ENCODE measurements around the gene CFAP53.

Gene CFAP53

DNA sequence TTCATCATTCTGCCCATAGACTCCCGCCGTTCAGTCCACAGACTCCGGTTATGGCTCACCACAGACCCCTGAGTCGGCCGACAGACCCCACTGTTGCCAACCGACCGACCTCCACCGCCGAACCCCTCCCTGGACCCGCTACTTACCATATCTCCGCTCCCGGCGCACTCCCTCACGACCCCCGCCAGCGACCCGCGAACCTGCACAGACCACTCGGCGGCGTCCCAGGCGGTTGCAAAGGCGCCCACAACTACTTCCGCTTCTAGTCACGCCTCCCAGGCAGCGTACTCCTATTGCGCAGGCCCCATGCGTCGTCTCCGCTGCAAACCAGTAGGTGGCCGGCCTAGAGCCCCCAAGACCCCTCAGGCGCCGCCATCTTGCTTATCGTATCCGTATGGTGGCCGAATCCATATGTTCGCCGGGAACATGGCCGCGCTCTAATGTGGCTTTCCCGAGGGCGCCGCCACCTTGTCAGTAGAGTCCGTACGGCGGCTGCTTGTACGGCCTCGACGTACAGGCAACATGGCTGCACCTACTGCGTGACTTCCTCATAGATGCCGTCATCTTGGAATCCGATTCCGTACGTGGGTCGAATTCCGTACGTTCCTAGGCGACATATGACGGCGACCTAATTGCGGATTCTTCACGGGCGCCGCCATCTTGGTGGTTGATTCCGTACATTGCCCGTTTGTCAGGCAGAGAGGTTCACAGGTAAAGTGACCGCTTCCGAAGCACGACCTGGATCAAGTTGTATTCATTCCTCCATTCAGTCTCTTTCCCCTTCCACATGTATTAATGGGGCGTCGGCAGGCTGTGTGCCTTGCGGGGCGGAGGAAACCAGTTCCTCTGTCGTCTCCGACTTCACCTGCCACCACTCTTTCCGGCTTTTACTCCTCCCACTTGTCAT, 21.4 kb upstream of the CFAP53 start, which contains the start of gene CXXC1:
Gene CXXC1, minus strand, starts transcription at position 252 of the 907 bp plus-strand sequence. Its CDS starts 103 bp downstream, at position 149.
- DNase-seq, result peak; percentile 99

DNA sequence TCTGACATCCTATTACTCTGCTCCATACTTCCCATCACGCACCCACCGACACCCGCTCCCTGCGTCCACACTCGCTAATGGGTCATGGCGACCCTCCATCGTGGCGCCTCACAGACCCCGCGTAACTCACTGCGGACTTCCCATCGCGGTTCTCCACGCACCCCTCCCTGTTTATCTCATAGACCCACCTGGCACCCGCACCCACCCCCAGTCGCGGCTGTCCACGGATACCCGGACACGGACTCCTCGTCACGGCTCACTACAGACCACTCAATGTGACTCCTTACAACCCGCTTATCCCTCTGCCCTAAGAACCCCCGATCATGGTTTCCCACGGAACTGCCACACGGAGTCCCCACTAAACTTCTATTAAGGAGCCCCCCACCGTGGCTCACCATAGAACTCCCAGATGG, 20.7 kb upstream of the CFAP53 start:
- no peak for DNase-seq

DNA sequence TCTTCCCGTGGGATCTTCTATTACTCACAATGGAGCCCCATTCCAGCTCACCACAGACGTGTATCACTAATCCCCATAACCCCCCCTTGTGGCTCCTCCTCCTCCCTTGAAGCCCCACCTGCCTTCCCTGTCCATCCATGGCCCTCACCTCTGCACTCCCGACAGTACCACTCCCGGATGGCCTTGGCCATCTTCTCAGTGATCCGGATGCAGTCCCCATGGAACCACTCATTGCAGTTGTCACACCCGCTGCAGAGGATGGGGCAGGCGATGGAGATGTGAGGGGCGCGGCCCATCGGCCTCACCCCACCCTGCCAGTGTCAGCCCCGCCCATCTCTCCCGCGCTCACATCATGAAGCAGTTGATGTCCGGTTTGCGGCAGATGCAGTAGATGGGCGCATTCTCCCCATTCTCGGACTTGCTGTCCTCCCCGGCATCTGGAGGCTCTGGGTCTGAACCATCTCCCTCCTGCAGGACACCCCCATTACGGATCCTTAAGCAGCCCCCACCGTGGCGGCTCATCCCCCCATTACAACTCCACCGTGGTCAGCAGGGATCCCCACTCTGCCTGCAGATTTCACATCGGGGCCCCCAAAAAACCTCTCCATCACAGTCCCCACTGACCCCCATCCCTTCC, 20.2 kb upstream of the CFAP53 start:
- DNase-seq, result no peak

DNA sequence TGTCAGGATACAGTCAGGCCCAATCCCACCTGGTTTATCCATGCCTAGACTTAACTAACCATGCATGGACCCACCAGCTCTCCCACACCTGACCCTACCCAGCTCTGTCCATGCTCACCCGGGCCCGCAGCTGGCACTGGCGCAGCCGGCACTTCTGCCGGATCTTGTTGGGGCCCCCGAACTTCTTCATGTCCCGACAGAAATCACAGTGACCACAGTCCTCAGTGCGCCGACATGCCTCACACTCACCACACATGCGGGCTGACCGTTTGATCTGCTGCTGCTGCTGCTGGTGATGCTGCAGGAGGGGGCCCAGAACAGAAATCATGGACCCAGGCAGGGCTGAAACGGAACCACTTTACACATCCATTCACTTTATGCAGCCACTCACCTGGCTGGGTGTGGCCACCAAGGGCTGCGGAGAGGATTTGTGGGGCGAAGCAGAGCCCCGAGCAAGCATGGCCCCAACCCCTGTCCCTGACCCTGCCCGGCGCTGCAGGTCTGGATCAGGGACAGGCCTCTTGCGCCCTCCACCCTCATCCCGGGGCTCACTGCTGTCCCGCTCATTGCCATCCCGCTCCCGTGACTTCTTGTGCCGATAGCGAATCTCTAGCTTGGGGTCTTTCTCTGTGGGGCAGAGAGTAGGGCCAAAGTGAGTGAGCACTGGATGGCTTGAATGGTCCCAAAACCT, 19.5 kb upstream of the CFAP53 start:
- no peak for DNase-seq

DNA sequence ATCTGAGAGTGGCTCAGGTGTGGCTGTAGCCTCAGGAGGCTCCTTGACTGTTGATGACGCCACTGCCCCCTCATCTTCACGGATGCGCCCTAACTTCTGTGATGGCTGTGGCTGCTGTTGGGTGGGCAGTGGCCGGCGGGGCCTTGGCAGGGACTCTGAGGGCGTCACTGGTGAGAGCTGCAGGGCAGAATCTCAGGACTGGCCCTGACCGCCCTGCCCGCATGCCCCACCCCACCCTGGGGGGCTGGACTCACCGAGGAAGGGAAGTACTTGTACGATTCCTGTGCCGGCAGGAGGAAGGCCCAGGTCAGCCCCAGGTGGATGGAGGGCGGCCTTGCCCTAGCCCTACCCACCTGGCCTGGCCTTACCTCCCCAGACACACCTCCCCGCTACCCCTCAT, 18.8 kb upstream of the CFAP53 start:
- DNase-seq, result no peak

DNA sequence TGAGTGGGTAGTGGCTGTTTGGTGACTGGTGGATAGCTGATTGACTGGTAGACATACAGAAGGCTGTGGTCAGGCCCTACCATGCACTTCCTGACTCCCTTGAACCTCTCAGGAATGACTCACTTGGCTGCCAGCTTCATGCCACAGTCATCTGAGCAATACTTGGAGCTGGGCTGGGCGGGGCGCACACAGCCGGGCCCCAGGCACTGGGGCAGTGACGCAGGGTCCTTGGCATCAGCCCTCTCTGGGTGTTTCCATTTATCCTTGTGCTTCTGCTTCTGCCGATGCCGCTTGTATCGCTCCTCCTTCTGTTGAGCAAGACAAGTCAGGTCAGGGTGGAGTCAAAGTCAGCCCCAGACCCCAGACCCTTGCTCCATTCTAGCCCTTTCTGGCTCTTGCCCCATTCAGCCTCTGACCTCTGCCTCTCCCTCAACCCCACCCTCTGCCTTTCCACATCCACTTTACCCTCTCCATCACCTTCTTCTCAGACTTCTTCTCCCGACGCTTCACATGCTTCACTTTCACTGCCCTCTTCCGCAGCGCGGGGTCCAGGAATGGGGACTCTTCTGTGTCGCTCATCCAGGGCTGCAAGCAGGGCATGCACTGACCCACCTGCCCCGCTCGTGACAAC, 18.1 kb upstream of the CFAP53 start:
- DNase-seq, result no peak

DNA sequence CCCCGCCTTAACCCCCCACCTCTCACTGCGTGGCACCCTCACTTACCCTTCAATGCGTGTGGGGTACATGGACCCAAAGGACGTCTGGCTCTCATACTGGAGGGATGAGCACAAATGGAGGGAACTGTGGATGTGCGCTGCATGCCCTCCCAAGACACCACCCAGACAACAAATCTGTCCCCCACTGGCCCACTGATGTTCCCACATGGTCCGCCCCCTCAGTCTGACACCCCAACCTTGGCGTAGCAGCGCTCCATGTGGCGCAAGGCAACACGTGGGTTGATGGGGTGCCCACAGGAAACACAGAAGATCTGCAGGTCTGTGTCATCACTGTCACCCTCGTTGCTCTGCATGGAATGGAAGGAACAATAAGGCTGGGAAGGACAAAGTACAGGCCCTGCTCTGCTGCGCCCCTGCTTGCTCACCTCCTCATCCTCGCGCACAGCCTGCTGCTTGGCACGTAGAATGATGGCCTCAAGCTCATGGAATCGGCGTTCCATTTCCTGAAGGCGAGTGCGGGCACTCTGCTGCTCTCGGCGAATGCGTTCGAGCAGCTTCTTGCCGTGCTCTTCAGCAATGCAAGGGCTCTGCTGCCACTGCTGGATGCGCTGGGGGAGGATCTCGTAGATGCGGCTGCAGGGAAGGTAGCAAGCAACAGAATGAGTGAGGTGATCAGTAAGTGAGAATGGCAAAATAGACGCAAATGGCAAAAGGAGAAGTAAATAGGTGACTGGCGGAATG, 17.3 kb upstream of the CFAP53 start:
- DNase-seq, result no peak

DNA sequence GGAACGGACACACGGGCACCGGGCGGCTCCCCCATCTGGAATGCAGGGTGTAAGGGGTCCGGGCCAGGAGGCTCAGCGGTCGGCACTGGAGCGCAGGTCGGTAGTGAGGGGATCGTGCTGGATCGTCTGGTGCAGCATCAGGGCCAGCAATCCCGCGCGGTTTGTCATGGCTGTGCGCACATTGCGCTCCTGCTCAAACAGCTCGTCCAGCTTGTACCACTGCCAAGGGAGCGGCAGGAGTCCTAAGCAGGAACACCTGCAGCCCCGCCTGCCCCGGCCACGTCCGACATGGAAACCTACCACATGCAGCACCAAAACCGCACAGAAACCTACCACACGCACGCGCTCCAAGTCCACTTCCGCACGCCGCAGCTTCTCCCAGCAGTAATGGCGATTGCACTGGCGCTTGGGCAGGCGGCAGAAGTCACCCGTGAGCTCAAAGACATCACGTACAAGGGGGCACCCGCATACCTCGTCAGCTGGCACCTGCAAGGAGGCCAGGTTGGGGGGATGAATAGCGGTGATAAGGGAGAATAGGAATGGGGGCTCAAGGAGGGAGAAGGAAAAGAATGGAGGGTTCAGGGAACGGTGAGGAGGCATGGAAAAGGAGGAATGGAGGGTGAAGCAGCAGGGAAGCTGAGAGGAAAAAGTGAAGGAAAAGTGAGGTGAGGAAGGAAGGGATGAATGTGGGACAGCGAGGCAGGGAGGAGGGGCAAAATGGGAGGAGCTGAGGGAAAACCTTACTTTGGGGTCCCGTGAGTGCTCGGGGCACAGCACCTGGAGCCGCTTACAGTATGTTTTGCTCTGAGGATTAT, 16.4 kb upstream of the CFAP53 start:
- no peak for DNase-seq

DNA sequence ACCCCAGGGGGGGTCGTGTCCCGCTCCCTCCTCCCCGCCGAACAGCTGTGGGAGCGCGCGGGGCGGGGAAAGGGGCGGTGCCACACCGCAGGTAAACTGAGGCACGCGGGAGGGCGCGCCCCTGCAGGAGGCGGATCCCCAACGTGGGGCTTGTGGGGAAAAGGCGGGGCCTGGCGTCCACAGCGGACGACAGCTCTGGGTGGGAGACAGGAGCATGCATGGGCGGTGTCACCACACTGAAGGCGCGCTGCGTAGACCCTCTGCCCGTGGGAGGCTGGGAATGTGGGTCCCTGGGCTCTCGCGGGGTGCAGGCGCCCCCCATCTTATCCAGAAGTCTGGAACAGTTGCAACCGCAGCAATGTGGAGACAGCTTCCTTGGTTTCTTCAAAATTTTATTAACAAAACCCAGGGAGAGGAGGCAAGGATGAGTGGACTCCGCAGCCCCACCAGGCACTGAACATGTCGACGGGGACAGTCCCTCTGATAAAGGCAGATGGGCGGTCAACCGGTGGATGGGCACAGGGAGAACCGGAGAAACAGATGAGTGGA, 15.8 kb upstream of the CFAP53 start:
- DNase-seq, result no peak

DNA sequence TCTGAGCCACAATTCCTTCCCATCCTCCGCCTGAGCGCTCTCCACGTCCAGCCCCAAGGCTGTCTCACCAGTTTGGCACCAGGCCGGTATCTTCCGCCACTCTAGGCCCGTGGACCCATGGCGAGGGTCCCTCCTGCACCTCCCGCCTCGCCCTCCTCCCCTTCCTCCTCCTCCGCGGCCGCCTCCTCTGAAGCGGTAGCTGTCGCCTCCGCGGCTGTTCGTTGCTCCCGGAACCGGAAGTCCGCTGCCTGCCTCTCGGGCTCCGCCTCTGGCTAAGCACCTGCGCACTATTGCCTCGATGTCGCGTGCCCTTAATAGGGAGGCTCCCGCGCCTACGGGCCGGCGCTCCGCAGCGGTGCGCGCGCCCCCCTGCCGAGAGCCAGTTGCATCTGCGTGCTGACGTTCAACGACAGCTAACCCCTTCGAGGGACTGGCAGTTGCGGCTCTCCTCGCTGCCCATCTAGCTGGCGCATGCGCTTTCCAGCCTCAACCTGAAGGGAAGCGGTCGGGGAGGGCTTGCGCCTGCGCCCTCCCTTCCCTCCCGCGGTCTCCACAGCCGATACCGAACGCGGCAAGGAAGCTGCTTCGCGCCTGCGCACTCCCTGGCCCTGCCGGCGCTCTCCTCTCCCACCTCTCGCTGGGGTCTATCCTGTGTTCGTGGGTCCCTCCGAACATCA, 15.1 kb upstream of the CFAP53 start, which contains the start of gene MBD1:
Gene MBD1, minus strand, starts transcription at position 229 of the 677 bp plus-strand sequence. CDS start 1,531 bp downstream, outside the sequence.
- peak; percentile 100 for DNase-seq

DNA sequence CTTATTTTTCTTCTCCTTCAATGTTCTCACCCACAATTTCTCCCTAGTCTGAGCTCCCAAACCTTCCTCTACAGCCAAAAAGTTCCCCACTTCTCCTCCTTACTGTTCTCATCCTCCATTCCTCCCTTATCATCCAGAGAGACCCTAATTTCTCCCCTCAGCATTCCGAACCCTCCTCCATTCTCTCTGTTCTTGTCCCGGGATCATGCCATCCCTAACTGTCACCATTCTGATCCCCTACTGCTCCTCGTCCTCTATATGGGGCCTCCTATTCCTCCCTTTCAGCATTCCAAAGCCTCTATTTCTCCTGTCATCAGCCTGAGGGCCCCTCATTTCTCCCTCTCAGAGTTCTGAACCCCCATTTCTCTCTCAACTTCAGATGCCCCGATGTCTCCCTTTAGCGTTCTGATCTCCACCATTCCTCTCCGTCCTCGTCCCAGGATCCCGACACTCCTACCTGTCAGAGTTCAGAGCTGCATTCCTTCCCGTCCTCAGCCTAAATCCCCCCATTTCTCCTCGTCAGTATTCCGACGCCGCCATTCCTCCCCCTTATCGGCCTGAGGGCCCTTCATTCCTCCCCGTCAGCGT, 14.5 kb upstream of the CFAP53 start:
- no peak for DNase-seq

DNA sequence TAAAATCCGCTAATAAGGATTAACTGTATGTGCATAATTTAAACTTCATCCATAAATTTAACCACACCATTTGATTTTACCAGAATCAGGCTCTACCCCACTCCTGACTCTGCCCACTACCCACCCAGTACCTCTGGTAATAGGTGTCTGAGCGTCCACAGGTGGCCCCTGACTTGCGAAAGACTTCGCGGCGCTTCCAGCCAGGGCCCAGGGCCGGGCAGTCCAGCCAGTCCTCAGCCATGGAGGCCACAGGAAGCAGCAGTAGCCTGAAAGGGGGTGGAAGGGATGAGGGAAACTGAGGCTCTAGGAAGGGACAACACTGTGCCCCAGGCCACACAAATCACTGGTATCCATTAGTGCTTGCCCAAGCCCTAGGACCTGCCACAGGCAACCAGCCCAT, 13.5 kb upstream of the CFAP53 start:
- DNase-seq, result no peak

DNA sequence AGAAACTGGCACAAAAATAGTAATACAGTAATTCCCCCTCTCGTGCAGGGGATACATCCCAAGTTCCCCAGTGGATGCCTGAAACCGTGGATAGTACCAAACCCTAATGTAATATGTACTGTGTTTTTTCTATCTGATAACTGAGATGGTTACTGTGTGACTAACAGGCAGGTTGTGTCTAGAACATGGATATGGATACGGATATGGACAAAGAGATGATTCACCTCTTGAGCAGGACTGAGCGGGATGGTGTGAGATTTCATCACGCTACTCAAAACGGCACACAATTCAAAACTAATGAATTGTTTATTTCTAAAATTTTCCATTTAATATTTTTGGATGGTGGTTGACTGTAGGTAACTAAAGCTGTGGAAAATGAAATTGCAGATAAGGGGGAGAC, 11.6 kb upstream of the CFAP53 start:
- no peak for DNase-seq

DNA sequence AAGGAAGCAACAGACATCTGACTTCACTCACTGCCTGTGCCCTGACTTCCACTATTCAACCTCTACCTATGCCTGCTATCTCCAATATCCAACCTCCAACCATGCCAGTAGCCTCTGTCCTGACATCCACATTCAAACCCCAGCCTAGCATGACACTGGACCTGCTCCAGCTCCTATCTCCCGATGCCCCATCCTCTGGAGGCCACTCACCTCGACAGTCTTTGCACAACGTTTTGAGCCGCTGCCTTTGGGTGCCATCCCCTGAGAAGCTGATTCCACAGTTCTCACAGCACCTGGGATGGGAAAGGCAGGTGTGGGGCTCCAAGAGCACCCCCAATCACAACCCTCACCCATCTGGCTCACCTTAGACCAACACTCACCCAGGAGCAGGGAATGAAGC, 10.2 kb upstream of the CFAP53 start:
- no peak for DNase-seq

DNA sequence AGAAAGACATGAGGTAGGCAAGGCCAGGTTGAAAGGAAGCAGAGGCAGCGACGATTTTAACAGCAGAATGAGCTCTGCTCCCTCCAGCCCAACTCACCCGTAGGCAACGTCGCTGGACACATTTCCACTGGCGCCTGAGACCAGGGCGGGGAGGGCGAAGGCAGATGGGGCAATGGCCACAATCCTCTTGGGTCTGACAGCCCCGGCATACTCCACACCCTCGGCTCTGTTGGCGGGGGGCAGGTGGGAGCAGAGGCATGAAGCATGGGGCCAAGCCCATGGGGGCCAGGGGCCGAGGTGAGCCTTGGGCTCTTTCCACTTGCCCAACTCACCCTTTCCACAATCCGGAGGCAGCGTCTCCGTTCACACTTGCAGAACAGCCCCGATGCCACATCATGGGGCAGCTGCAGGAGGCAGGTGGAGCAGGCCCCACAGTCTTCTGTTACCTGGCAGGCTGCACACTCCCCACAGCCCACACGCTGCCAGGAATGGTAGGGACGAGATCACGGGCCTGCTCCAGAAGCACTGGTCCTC, 9.3 kb upstream of the CFAP53 start:
- DNase-seq, result no peak

DNA sequence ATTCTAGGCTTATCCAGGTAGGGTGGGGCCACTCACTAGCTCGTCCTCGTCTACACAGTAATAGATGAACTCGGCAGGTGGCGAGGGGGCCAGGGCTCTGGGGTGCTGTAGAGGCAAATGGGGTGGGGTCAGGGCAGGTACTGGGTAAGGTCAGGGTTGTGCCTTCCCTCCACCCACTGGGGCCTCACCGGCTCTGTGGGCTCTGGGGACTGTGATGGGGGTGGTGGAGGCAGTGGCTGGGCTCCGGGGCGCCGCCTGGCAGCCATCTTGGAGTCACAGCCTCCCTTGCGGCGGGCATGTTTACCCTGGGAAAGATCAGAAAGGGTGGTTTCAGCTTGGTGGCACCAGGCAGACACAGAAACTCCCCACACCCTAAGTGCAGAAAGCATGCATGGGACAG, 8.6 kb upstream of the CFAP53 start:
- no peak for DNase-seq

DNA sequence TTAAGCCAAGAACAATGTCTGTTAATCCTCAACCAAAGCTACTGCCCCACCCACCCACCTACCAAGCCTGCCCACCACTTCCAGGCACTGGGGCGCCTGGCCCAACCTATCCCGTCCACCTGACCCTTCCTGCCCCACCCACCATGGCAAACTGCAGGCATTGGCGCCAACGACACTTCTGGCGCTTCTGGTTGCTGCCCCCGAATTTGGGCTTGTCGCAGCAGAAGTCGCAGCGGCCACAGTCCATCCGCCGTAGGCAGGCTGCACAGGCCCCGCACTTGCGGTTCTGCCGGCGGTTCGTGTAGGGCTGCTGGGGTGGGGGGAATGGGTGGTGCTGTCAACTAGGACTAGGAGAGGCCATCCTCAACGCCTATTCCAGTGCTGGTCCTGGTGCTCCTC, 7.7 kb upstream of the CFAP53 start:
- DNase-seq, result no peak

DNA sequence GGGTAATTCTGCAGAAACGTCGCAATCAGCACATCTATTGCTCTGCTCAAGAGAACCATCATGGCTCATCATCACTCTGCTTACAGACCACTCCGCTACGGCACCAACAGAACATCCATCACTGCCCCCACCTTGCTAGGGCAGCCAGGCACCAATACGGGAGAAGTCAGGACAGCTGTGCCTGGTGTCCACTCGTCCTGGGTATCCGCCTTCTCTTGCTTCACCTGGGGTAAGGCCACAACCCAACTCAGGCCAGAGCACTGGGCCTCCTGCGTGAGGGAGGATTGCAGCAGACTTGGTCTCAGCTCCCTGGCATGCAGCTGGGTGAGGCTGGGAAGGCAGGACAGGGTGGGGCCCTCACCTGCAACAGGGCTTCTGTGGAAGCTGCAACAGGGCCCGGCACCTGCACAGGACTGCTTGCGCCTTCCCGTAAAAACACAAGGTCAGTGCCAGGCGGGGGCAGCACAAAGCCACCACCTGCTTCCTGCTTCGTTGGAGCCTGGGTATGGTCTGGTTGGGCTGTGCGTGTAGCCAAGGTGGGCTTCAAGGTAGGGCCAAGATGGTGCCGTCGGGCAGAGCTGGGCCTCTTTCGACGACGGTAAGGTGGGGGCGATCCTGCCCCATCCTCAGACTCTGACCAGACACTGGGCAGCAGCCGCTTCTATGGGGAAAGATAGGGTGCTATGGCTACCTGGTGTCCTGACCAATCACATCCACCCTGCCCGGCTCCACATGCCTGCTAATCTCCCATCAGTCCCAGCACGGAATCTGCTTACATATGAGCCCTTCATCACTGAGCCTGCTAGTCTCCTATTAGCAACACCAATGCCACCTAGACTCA, 7.1 kb upstream of the CFAP53 start:
- DNase-seq, result no peak

DNA sequence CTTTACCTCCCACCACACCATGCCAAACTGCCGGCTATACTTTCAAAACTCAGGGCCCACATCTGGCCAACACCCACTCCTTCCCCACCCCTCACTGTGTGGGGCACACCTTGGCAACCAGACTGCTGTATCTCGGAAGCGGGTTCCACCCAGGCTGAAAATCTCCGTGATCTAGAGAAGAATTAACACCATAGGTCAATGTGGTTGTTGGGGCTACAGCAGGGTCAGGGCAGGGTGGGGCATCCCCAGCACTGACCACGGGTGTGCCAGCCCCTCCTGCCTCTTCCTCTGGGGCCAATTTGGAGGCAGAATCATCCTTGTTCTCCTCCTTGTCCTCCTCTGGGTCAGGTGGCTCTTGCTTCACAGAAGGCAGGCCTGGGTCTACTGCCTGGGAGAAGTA, 6.3 kb upstream of the CFAP53 start:
- DNase-seq, result no peak

Measured in stimulated activated naive CD4-positive, alpha-beta T cell treated with Interleukin-2 at 50 U/mL for 16 hours (primary cell).